GM21526 (cell line): ENCODE results near the gene BTBD9.

Experiments
- ATAC-seq: cut with Tn5 transposase; IDR thresholded peaks from one replicate; pipeline ENCODE4 v1.9.1; 2021; ENCODE audit warnings: moderate library complexity; ENCODE audit not compliant: unreplicated experiment, low FRiP score

Gene BTBD9

DNA sequence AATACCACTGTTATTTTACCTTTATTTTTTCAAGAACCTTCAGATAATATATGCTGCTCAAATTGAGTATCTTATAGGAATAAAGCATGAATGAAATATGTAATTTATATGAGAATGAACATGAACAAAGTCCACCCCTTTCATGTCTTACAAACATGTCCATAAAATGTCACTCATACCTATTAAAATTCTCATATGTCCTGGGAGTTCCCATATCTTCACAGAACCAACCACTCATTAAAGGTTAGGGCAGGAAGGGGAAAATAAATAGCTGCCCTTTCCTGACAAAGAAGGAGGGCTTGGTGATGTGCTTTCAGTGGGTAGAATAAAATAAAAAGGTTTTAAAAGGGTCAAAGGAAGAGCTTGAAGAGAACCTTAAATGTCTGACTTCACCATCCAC is 125.3 kb downstream of the BTBD9 start:
- ATAC-seq, result no peak

DNA sequence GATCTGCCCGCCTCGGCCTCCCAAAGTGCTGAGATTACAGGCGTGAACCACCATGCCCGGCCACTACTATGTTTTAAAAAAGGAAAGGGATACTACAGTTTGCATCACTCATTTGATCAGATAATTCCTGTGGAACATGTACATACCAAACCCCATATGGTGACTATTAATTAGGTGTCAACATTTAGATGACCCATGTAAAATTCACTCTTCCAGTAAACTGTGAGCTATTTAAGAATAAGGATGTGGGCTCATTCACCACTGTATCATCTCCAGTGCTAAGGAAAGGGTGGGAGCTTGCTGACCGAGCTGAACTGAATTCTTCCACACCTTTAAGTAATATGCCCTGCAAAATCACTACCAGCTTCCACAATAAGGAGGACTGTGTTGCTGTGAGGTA is 127.5 kb downstream of the BTBD9 start:
- no peak for ATAC-seq

DNA sequence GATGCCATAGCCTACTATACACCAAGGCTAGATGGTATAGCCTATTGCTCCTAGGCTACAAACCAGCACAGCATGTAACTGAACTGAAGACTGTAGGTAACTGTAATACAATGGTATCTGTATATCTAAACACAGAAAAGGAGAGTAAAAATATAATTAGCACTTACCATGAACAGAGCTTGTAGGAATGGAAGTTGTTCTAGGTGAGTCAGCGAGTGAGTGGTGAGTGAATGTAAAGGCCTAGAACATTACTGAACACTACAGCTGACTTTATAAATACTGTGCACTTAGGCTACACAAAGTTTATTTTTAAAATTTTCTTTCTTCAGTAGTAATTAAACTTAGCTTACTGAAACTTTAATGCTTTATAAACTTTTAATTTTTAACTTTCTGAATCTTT is 129.5 kb downstream of the BTBD9 start:
- no peak for ATAC-seq

DNA sequence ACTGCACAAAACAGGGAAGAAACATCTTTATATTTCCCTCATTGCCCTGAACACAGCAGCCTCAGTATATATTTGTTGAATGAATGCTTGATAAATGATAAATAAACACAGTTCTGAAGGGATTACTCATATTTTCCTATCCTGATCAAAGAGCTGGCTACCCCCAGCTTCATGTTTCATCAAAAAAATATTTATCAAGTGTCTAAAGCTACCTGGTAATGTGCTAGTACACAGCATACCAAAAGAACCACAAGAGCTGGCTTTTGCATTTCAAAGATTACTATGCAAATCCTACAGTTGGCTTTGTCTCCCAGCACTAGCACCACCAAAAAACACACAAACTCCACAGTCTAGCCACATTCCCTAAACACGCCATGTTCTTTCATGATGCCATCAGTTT is 130.0 kb downstream of the BTBD9 start:
- ATAC-seq, result no peak

DNA sequence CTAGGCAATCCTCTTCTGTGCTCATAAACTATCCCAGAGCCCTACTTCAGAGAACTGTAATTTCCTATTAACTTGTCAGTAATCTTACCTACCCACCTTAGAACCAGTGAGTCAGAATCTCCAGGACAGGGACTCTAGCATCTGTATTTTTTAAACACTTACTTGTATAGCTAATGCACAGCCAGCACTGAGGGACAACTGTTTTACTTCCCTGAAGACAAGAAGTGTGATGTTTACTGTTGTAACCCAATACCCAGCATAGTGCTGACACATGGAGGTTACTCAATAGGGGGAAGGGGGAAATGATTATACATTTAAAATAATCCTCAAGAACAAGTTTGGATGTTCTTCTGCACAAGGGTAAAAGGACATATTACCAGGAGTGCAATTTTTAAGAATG is 130.8 kb downstream of the BTBD9 start:
- no peak for ATAC-seq

DNA sequence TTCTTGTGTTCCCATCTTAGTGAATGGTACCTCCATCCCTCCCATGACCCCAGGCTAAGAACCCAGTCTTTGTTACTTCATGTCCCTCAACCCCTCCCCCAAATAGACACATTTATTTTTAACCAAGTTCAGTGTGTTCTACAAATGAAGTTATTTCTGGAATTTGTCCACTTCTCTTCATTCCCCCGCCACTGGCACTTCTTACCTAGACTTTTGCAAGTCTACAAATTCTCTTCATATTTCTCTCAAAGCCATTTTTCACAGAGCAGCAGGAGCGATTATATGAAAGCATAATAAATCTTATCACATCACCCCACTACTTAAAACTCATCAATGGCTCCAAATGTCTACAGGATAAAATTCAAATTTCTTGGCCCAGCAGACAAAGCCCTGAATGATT is 131.4 kb downstream of the BTBD9 start:
- ATAC-seq, result no peak

DNA sequence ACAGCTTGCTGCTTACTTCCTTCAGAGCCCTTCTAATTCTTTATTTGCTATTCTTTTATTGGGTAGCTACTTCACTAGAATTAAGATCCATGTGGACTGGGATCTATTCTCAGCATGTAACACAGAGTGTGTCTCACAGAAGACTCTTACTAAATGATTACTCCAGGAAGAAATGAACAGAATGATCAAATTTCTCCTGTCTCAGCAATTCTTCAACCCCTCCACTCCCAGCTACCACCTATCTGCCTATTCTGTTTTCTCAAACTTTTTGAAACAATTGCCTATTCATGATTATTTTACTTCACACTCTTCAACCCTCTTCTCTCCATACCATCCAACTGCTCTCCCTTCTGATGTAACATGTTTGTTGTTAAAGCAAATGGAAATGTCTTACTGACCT is 132.6 kb downstream of the BTBD9 start:
- ATAC-seq, result no peak

DNA sequence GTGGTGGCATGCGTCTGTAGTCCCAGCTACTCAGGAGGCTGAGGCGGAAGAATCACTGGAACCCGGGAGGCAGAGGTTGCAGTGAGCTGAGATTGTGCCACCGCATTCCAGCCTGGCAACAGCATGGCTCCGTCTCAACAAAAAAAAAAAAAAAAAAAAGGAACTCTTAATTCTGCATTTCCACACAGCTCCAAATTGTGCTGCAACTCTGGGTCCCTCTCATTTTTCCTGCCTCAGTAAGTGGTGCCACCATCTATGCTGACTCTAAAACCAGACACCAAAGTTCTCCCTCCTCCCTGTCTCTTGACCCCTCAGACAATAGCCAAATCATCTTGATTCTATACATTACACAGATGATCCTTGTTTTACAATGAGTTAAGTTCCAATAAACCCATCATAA is 133.9 kb downstream of the BTBD9 start:
- ATAC-seq, result no peak

DNA sequence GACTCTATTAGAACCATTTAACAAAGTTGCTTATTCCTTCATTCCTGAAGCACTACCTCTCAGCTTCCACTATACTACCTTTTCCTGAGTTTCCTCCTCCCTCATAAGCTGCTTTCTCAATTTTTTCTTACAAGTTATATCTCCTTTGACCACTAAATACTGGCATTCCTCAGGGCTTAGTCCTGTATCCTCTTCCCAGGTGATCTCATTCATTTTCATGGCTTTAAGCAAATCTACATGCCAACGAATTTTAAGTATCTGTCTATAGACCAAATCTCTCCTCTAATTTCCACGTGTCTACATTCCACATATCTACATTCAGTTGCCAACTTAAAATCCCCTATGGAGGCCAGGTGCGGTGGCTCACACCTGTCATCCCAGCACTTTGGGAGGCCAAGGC is 134.7 kb downstream of the BTBD9 start:
- ATAC-seq, result no peak

DNA sequence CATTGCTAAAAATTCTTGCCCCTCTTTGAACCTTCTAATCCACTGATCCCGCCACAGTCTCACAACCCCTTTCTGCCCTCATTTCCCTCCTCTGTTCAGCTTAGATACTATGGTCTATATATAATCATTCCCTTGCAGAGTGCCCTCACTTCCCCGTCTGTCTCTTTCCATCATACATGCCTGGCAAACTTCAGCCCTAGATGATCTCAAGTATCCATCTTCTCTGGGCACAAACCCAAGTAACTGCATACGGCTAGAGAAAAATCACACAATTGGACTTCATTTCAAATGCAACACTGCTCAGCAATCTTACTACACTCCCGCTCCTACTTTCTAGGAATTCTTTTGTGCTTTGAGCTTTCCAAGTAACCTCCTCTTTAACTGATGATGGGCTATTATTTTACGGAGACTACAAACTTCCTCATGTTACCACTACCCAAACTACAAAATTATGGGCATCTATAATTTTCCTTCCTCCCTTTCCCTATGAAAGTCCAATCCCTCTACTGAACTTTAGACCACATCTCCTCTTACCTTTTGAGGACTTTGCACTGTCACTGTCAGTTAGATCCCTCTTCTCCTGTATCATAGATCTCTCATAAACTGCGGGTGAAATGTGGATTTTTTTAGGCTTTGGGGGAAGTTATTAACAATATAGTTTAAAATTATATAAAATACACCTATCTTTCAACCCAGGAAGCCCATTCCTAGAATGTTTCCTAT is 135.6 kb downstream of the BTBD9 start:
- ATAC-seq, result no peak

DNA sequence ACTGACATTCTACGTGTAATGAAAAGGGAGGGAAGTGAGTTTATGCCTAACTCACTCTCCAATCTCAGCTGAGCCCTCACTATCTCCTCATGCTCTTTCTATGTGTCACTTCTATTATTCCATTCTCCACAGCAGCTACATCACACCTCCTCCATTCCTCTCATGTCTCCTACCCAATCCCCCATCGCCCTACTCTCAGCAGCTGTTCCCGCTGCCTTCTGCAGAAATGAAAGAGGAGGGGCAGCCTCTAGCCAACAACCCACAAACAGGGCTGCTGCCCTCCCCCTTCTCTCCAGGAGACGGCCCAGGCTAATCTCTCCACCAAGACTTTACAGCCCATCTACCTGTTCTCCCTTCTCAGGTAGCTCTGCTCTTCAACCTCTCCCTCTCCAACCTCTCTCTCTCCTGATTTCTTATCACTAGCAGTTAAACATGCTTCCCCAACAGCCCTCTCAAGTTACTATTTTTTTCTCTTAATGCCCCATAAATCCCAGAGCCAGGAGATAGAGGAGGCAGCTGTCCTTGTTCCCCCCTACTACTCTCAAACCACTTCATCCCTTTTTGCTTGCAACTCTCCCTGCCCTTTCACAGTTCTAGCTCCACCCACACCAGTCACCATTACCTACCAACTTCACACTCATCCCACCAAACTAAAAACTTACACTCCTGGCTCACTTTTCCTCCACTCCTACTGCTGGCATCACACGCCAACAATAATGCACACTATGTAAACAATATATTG is 136.5 kb downstream of the BTBD9 start:
- ATAC-seq, result no peak

DNA sequence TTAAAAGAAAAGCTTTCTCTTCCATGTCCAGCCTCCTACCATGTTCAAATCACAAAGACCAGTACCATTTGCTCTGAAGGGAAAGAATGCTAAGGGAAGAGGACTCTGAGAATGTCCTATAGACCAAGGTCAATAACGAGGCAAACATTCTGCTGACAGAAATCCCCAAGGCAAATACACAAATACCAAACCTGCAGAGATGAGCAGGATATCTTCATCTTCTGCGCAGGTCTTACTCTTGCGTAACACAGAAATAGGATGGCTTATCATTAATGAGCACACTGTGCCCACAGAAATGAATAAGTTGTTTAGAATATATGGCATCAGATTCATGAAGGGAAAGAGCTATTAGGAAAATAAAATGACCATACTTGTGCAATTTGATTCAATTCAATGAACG is 137.3 kb downstream of the BTBD9 start:
- no peak for ATAC-seq

DNA sequence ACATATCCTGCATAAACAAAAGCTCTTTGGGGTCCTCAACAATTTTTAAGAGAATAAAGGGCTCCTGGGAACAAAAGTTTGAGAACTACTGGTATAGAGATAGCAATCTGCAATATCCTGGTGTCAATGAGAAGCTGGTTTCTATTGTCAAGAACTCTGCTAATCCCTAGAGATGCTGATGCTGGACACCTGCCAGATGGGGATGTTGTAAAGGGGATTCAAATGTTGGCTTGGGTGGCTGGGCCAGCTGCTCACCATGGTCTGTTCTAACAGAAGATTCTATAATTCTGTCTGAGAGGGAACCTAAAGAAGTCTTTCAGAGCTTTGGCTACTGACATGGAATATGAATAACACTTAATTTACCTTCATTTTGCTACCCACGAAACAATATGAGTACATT is 137.8 kb downstream of the BTBD9 start:
- no peak for ATAC-seq

DNA sequence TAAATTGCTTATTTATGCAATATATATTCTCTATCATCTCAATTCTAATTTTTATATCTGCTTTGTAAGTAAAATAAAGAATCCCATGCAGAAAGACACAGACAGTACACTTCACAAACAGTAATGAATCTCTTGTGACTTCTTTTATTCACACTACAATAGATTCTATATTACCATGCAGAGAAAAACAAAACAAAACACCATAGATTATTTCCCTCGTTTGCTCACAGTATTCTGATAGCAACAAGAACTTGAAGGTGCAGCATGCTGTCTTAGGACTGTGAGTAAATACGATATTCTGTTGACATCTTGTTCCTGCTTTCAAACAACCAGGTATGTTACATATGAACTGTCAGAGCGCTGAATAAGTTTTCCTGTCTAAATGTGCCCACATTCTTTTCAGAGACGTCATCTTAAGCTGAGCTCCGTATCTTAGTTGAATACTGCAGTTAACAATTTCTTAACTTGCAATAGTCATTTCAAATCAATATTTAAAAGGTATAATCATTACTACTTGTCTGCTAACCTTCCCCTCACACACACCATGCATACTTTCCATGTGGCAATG is 140.1 kb downstream of the BTBD9 start:
- ATAC-seq, result no peak

DNA sequence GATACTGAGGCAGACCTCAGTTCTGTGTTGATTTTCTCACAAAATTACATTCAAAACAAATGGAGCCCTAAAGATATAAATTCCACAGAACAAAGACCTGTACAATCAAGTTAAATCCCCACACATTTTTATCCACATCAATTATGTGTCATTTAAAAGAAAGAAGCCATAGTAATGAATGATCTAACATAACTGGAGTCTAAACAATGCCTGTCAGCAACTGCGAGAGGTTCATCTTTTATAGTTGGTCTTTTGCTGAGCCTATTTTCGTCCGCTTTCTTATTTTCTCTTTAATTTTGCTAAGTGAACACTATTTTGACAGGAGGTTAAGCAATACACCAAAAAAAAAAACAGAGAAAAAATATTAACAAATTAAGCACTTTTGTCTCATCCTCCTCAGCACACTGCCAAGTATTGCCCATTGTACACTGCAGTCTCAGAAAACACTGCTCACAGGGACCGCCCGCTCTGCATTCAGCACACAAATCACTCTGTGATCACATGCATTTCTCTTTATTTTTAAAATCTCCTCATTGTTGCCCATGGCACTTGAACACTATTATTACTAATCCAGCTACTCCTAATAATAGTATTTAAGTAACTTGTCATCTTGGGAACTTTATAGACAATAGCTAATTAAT is 140.8 kb downstream of the BTBD9 start:
- ATAC-seq, result no peak

DNA sequence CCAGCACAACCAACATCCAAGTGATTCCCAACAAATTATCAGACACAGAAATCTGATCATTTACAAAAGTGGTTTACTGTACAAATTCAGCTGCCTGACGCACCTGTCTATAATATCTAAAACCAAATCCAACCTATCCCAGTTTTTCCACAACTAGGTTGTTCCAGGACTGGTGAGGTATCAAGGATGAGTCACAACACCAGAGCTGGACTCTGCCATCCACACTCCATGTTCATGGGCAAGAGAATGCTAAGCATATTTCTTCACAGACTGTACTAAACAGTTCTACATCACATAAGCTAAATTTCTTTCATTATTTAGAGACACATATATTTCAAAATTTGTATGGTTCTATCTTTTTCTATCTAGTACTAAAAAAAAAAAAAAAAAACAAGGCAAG is 141.6 kb downstream of the BTBD9 start:
- ATAC-seq, result no peak

DNA sequence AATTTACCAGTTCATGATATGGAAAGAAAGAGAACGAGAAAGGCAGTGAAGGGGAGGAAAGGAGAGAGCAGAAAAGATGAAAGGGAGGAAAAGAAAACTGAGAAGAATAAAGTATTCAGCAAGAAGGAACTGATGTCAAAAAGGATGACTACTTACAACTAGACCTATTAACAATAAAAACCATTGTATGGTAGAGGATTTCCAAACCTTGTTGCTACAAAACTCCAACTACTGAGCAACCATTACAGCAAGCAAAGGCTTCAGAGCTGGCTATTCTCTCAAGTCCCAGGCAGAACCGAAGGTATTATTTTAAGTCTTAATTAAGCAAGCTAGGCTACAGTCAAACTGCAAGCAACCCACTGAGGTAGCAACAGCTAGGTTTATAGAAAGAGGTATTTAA is 142.2 kb downstream of the BTBD9 start:
- no peak for ATAC-seq

DNA sequence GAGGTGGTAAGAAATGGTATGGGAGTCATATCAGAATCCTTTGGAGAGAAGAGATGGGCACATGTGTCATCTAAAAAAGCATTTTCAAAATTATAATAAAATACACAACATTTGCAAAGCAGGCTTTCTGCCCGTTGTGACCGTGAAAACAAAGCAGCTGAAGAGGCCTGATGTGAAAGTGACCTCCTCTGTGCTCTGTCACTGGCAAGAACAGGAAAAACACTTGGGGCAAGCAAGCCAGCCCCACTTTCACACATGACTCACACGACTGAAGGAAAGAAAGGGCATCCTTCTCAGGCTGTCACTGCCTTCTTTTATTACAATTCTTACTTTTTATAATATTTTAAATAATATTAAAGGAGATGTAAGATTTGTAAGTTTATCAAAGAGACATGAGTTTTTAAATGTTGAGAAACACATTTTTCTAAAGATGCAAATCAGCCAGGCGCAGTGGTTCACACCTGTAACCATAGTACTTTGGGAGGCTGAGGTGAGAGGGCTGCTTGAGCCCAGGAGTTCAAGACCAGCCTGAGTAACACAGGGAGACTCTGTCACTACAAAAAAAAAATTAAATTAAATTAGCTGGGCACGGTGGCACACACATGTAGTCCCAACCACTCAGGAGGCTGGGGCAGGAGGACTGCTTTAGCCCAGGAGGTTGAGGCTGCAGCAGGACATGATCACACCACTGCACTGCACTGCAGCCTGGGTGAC is 143.7 kb downstream of the BTBD9 start:
- ATAC-seq, result no peak

DNA sequence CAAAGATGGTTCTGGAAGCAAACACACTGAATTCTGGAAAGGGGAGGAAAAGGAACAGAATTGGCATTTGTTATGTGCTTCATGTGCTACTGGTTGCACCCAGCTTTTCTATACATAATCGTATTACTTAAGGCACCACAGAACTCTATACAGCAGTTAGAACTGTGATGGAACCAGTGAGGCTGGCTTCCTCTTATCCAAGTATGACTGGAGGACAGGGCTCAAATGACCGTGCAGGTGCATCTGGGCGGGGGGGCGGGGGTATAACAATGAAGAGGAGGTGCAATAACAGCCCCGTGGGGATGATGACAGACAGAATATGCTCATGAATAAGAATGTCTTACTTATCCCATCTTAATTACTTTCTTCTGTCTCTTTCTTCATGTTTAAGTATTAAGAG is 144.2 kb downstream of the BTBD9 start:
- ATAC-seq, result no peak

DNA sequence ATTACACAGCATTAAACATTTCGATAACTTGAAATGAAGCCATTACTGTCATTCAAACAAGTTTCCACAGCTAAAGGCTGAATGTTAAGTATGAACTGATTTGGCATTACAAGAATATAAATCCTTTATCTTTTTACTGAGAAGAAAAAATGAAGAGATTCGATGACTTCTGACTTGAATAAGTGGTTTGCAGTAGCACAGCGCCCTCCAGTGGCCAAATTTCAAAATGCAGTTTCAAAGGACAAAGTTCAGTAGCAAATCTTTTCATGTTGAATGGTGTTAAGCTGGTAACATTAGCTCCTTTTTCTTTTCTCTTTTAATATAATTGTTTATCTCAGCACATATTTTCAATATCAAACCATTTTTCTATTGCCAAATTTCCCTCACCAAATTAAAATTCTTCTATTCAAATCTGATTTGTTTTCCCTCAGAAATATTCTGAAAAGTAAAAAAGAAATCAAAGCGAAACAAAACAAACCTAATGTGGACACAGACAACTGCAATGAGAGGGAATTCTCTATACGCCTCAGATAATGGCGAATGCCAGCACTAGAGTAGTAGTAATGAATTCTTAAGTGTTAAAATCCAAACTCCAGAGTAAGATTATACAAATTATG is 145.7 kb downstream of the BTBD9 start:
- no peak for ATAC-seq

DNA sequence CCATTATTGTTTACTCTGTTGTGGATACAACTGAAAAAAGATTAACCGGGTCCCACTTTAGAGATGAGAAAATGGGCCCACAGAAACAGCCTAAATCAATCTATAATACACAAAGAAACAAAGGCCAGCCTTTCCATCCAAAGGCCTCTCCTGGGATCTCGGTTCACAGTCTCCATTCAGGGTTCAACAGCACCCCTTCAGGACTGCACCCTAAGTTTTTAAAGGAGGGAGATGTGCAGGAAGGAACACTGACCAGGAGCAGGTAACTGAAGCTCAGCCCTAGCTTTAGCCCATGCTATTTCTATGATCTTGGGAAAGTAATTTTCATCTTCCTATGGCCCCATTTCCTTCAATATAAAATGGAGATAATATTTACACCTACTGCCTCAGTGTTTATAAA is 147.7 kb downstream of the BTBD9 start:
- ATAC-seq, result no peak
